Esophagus muscularis mucosa (tissue), 4 donors: ENCODE results near the gene ODAD4. TPM values are rescaled to one million over a fixed set of nuclear protein-coding genes. Genes with fewer than 3 reads are reported as not detected.

Experiments
- DNase-seq: peaks from one replicate; pipeline ENCODE4 v3.0.0-alpha.2; 2017; ENCODE audit errors: extremely low spot score
- H3K27ac ChIP-seq, 4 donors: fragments of 200-600 bp; sonication (generic); replicated peaks in 1 of 4; 1 replicate in 3 of 4; 2 replicates in 1 of 4; pipeline ENCODE4 v1.5.1; 2016 to 2019; ENCODE audit warnings: mild to moderate bottlenecking in 1 of 4
- H3K27me3 ChIP-seq, 4 donors: fragments of 200-600 bp; sonication (generic); one replicate each; pipeline versions ENCODE4 v1.5.1 to v1.6.0; 2016 to 2019
- H3K36me3 ChIP-seq, 4 donors: fragments of 200-600 bp; sonication (generic); one replicate each; pipeline ENCODE4 v1.5.1; 2016 to 2019
- H3K4me1 ChIP-seq, 4 donors: fragments of 200-600 bp; sonication (generic); one replicate each; pipeline ENCODE4 v1.5.1; 2016 to 2019
- H3K4me3 ChIP-seq, 4 donors: fragments of 200-600 bp; sonication (generic); 1 replicate in 2 of 4; 2 replicates in 2 of 4; pipeline ENCODE4 v1.5.1; 2016 to 2019; ENCODE audit warnings: mild to moderate bottlenecking in 4 of 4, moderate library complexity in 1 of 4
- H3K9me3 ChIP-seq, 4 donors: fragments of 200-600 bp; sonication (generic); 1 replicate in 3 of 4; 2 replicates in 1 of 4; pipeline ENCODE4 v1.5.1; 2016 to 2019
- EP300 ChIP-seq: sonication (generic); formaldehyde crosslinking; IDR thresholded peaks from one replicate; pipeline ENCODE4 v1.6.1; 2017; ENCODE audit warnings: antibody characterized with exemption
- POLR2A ChIP-seq: fragments of 450-650 bp; IDR thresholded peaks from one replicate; pipeline ENCODE4 v1.6.1; 2017; ENCODE audit warnings: antibody characterized with exemption, moderate library complexity, mild to moderate bottlenecking, low read depth
- POLR2AphosphoS5 ChIP-seq, 2 donors: sonication (generic); formaldehyde crosslinking; IDR thresholded peaks; one replicate each; pipeline ENCODE4 v1.6.1; 2017; ENCODE audit warnings: antibody characterized with exemption in 2 of 2
- WGBS: methylation state at CpG from one replicate; pipeline ENCODE4 v1.1.5; 2018; 5-methylcytosine and 5-hydroxymethylcytosine counted together
- intact Hi-C: fragments of 100-400 bp; cut with DNase I; formaldehyde crosslinking; loops from one replicate; pipeline ENCODE4 v1.15.1; 2023
- total RNA-seq, 4 donors: library from RNA; depleted of rRNA; stranded (reverse); fragments of >200 nt; gene quantifications; one replicate each; pipeline versions ENCODE4 v1.1.0 to v1.2.1, GENCODE V29; 2016
- TF ChIP-seq, protein P1 (sequence below), 3 experiments: fragments of 200-600 bp in 2 of 3; fragments of 450-650 bp in 1 of 3; sonication (generic) in 2 of 3; IDR thresholded peaks; one replicate each; pipeline ENCODE4 v1.5.1; 2017 to 2019; ENCODE audit warnings: antibody characterized with exemption in 3 of 3, mild to moderate bottlenecking in 2 of 3, moderate library complexity in 1 of 3

The ODAD4 gene
- total RNA-seq, 4 donors from 2014 or later = 0.33 to 1.7 (median 1.1) TPM

DNA sequence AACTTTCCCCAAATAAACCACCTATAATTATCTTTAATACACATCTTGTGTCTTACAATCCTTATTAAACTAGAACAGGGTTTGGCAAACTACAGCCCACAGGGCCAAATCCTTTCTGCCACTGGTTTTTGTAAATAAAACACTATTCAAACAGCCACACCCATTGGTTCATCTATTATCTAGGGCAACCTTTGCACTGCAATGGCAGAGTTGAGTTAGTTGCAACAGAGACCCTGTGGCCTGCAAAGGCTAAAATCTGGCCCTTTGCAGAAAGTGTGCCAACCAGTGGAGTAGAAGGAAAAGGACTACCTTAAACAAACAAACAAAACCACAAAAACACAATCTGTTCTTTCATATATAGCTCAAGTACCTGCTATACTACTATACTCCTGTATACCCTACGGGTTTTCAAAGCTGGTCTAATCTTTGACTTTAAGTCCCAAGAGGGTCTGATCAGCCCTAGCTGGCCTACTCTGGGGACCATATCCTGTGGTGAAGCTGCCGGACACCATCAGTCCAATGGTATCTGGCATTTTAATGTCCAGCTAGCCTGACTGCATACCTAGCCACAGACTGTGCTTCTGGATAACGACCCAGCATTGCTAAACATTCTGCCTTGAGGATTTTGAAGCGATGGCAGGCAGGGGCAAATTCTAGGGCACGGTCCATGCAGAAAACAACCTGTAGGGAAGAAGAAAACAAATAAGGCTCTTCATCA lies 59.4 kb downstream of the ODAD4 start:
- peaks cover 66 to 99% (median 90%) of the 10 kb centered on the region in 4 donors for H3K36me3 ChIP-seq

DNA sequence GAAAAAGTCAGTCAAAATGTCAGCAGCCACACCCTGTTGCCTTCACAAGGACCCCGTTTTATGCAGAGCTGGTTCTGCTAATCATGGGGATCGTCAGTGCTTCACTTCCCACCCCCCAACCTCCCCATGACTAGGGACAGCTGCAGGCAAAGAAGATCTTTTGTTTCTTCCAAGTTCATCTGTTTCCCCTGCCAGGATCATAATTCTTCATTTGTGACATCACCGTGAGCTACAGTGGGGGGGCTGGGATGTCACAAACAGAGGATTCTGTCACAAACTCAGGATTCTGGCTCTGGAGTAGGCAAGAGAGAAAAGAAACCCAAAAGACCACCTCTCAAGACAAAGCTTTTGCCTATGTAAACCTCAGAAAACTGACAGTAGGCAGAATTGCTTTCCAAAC lies 62.2 kb downstream of the ODAD4 start:
- Histone ChIP-seq H3K4me3 (no peak overlapping the region), H3K36me3 (peaks cover 76 to 100% (median 93%) of the 10 kb centered on the region in 4 donors), H3K27me3 (no peaks in the 10 kb centered on the region), H3K27ac (peak overlapping the region in 1 of 4 donors; percentile 28), H3K9me3 (no peaks in the 10 kb centered on the region), H3K4me1 (peaks cover 0 to 6% (median 0%) of the 10 kb centered on the region in 4 donors)
- intact Hi-C loops = no loop called here
- WGBS = 37% methylated on average over 3 of the region's 3 CpGs
- no peak for DNase-seq
- TF ChIP-seq, protein P1, sequence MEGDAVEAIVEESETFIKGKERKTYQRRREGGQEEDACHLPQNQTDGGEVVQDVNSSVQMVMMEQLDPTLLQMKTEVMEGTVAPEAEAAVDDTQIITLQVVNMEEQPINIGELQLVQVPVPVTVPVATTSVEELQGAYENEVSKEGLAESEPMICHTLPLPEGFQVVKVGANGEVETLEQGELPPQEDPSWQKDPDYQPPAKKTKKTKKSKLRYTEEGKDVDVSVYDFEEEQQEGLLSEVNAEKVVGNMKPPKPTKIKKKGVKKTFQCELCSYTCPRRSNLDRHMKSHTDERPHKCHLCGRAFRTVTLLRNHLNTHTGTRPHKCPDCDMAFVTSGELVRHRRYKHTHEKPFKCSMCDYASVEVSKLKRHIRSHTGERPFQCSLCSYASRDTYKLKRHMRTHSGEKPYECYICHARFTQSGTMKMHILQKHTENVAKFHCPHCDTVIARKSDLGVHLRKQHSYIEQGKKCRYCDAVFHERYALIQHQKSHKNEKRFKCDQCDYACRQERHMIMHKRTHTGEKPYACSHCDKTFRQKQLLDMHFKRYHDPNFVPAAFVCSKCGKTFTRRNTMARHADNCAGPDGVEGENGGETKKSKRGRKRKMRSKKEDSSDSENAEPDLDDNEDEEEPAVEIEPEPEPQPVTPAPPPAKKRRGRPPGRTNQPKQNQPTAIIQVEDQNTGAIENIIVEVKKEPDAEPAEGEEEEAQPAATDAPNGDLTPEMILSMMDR (IDR thresholded peaks at IDR 0.05) = no peak

More for the DNA sequence above, 59.4 kb downstream of the ODAD4 start:
- H3K27me3 ChIP-seq = no peaks in the 10 kb centered on the region
- H3K27ac ChIP-seq = no peak overlapping the region
- H3K4me1 ChIP-seq = peaks cover 0 to 6% (median 0%) of the 10 kb centered on the region in 4 donors
- no peaks in the 10 kb centered on the region for H3K9me3 ChIP-seq
- H3K4me3 ChIP-seq = no peak overlapping the region
- intact Hi-C loops = no loop called here
- DNase-seq = no peak
- TF ChIP-seq POLR2A = no peak
- no peak for TF ChIP-seq POLR2AphosphoS5 (IDR thresholded peaks at IDR 0.05)
- TF ChIP-seq, protein P1 (IDR thresholded peaks at IDR 0.05) = no peak
- 94% methylated on average over 5 of the region's 5 CpGs for WGBS

- intact Hi-C loops = no loop called here
- H3K27me3 ChIP-seq = no peaks in the 10 kb centered on the region
- H3K9me3 ChIP-seq = no peaks in the 10 kb centered on the region
- peaks cover 0 to 15% (median 5%) of the 10 kb centered on the region in 4 donors for H3K4me1 ChIP-seq
- H3K27ac ChIP-seq = no peak overlapping the region
- TF ChIP-seq POLR2A (no peak), POLR2AphosphoS5 (IDR thresholded peaks at IDR 0.05) (no peak), EP300 (no peak)
- TF ChIP-seq, protein P1 (IDR thresholded peaks at IDR 0.05) = no peak
- no peak for DNase-seq
- H3K4me3 ChIP-seq = no peak overlapping the region
- peaks cover 74 to 100% (median 93%) of the 10 kb centered on the region in 4 donors for H3K36me3 ChIP-seq
- 96% methylated on average over 2 of the region's 2 CpGs for WGBS
These were observed 66.4 kb downstream of the ODAD4 start for GRCh38 chr17:41996855-41997164.

DNA sequence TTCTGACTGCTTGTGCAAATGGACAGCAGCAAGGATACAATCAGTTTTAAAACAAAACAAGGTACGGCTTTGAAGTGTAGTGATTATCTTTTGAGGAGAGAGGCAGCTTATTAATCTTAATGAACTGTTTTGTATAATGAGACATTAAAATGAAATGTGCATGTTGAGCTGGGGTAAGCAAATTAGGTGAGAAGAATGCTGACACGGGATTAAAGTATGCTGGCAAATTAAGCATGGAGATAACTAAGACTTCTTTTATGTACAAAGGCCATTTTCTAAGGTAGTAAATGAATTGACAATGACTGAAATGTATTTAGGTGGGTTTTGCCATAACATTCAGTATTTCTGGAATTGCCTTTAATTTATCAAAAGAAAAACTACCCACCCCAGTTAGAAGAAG lies 68.1 kb downstream of the ODAD4 start:
- intact Hi-C loops = no loop called here
- DNase-seq = no peak
- H3K27me3 ChIP-seq = no peaks in the 10 kb centered on the region
- peaks cover 59 to 99% (median 87%) of the 10 kb centered on the region in 4 donors for H3K36me3 ChIP-seq
- WGBS = 42% methylated on average over 2 of the region's 2 CpGs
- no peak overlapping the region for H3K27ac ChIP-seq
- no peak for TF ChIP-seq POLR2A
- H3K9me3 ChIP-seq = no peaks in the 10 kb centered on the region
- H3K4me1 ChIP-seq = peaks cover 7 to 15% (median 13%) of the 10 kb centered on the region in 4 donors
- no peak overlapping the region for H3K4me3 ChIP-seq

- TF ChIP-seq POLR2AphosphoS5 (IDR thresholded peaks at IDR 0.05) = no peak
- TF ChIP-seq, protein P1 (IDR thresholded peaks at IDR 0.05) = no peak
- TF ChIP-seq EP300 = no peak
- no peak for TF ChIP-seq POLR2A
- no peak overlapping the region for H3K27ac ChIP-seq
- intact Hi-C loops = no loop called here
- WGBS = 77% methylated on average over 3 of the region's 3 CpGs
- no peak overlapping the region for H3K4me3 ChIP-seq
- H3K9me3 ChIP-seq = no peaks in the 10 kb centered on the region
- peaks cover 25 to 31% (median 29%) of the 10 kb centered on the region in 4 donors for H3K4me1 ChIP-seq
- DNase-seq = no peak
- peaks cover 44 to 78% (median 67%) of the 10 kb centered on the region in 4 donors for H3K36me3 ChIP-seq
- no peaks in the 10 kb centered on the region for H3K27me3 ChIP-seq
These were observed 70.2 kb downstream of the ODAD4 start for GRCh38 chr17:42000413-42001133.
